ENCODE measurements around the gene NIP7.

NIP7 gene

GRCh38 chr16:69302301-69302700, 37.3 kb upstream of the NIP7 start:
- H3K4me3 ChIP-seq (ENCODE audit: low read length): no peak overlapping the region
- DNase-seq (ENCODE audit: low read depth): no peak
- TF ChIP-seq, protein P1, sequence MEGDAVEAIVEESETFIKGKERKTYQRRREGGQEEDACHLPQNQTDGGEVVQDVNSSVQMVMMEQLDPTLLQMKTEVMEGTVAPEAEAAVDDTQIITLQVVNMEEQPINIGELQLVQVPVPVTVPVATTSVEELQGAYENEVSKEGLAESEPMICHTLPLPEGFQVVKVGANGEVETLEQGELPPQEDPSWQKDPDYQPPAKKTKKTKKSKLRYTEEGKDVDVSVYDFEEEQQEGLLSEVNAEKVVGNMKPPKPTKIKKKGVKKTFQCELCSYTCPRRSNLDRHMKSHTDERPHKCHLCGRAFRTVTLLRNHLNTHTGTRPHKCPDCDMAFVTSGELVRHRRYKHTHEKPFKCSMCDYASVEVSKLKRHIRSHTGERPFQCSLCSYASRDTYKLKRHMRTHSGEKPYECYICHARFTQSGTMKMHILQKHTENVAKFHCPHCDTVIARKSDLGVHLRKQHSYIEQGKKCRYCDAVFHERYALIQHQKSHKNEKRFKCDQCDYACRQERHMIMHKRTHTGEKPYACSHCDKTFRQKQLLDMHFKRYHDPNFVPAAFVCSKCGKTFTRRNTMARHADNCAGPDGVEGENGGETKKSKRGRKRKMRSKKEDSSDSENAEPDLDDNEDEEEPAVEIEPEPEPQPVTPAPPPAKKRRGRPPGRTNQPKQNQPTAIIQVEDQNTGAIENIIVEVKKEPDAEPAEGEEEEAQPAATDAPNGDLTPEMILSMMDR (conservative IDR thresholded peaks at IDR 0.05; ENCODE audit: low read length): no peak

- DNase-seq (ENCODE audit: low read depth): peak; percentile 64
- no peak overlapping the region for H3K4me3 ChIP-seq (ENCODE audit: low read length)
- TF ChIP-seq, protein P1 (conservative IDR thresholded peaks at IDR 0.05; ENCODE audit: low read length): no peak
Measured at GRCh38 chr16:69306031-69306430, 33.5 kb upstream of the NIP7 start.

GRCh38 chr16:69307091-69307490, 32.5 kb upstream of the NIP7 start:
- TF ChIP-seq, protein P1 (conservative IDR thresholded peaks at IDR 0.05; ENCODE audit: low read length): no peak
- H3K4me3 ChIP-seq (ENCODE audit: low read length): no peak overlapping the region
- DNase-seq (ENCODE audit: low read depth): no peak

DNA sequence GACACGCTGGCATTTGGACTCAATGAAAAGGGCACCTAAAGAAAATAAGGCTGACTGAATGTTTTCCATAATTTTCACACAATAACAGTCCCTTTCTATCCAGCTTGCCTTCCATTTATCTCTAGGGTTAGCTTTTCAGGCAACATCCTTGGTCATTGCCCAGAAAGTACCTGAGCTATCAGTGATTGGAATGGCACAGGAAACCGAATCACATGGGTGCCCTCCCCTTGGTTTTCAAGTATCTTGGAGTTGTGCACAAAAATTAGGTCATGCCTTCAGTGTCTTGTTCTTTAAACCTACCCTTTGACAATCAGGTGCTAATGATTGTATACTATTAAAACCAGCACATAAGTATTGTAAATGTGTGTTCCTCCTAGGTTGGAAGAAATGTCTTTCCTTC, 31.7 kb upstream of the NIP7 start:
- no peak for DNase-seq (ENCODE audit: low read depth)
- H3K4me3 ChIP-seq (ENCODE audit: low read length): no peak overlapping the region
- TF ChIP-seq, protein P1 (conservative IDR thresholded peaks at IDR 0.05; ENCODE audit: low read length): no peak

DNA sequence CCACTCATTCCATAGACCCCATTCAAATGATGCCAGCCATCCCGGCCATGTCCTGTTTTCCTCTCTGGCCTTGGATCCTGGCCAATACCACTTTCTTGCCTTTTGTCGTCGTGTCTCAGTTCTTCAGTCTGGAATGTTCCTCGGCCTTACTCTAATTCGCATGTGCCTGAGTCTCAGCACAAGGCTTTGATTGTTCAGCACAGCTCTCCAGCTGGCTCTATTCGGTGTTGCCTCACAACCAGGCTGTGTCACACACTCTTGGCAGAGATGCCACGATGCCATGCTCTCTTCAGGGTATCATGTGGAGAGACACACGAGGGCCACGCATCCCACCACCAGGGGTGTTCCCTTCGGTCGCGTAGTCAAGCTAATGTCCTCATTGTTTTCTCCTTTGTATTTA, 30.3 kb upstream of the NIP7 start:
- TF ChIP-seq, protein P1 (conservative IDR thresholded peaks at IDR 0.05; ENCODE audit: low read length): no peak
- H3K4me3 ChIP-seq (ENCODE audit: low read length): no peak overlapping the region
- DNase-seq (ENCODE audit: low read depth): no peak

DNA sequence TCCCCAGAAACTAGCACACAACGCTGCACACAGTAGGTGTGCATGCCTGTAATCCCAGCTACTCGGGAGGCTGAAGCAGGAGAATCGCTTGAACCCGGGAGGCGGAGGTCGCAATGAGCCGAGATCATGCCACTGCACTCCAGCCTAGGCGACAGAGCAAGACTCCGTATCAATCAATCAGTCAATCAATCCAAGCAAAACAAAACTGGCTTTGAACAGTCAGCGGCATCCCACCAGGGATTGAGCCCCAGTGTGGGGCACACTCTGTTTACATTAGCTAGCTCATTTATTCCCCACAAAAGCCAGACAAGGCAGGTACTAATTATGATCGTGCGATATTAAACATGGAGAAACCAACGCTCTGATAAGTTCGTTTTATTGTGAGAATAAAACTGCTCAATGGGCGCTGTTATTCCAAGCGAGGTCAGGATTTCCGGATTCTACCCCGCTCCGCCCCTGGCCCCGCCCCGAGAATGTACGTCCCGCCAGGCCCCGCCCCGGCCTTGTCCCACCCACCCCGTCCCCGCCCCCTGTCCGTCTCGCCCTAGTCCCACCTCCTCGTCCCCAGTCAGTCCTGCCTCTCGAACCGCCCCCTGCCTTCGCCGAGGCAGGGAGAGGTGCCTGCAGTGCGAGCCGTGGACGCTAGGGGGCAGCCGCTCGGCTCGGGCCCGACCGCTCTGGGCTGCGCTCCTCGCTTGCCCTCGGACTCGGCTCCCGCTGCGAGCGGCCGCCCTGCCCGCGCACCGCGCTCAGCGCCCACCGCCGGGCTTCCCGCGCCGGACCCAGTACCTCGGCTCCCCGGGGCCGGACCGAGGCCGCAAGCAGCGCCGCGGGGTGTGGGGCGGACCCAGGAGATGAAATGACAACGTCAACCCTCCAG, 28.7 kb upstream of the NIP7 start, which contains the start of gene VPS4A:
Gene VPS4A (plus strand): TSS at position 698 of the 880 bp plus-strand sequence. CDS start 162 bp downstream, at position 860.
- peak within 1 kb of the TSS; percentile 86 for H3K4me3 ChIP-seq (ENCODE audit: low read length)
- TF ChIP-seq, protein P1 (conservative IDR thresholded peaks at IDR 0.05; ENCODE audit: low read length): peak; percentile 62
- peak; percentile 95 for DNase-seq (ENCODE audit: low read depth)

Data from AG10803 (cell line).